Measurements from ENCODE around the gene SERPINB5. TPM values are rescaled to one million over a fixed set of nuclear protein-coding genes. Genes with fewer than 3 reads are reported as not detected.

SERPINB5 gene
- polyA plus RNA-seq, 2 of the 4 experiments (the other 2 are of a cell fraction) = 0.08 to 0.12 TPM

GRCh38 chr18:63528863-63529492, 52.2 kb downstream of the SERPINB5 start:
- ATAC-seq = no peak
- Histone ChIP-seq H3K4me2 (no peak overlapping the region), H3K27ac (no peak overlapping the region), H3K4me3 (no peak overlapping the region), H3K9me3 (no peaks in the 10 kb centered on the region), H3K4me1 (no peaks in the 10 kb centered on the region)
- 39% methylated on average over 5 of the region's 5 CpGs for WGBS (ENCODE audit: missing lambda C conversion rate)
- CTCF ChIA-PET = interaction anchor here (1.1 kb wide), 1 partner anchor 10 kb away, joined by 3 read pairs; no protein-coding TSS in a partner anchor
- TF ChIP-seq TP53 (CRISPR knock-in tag; IDR thresholded peaks at IDR 0.05) (no peak), CHD2 (IDR thresholded peaks at IDR 0.05; ENCODE audit: low read length, partially characterized antibody) (no peak)
- DNase-seq (ENCODE audit: low read depth in 1 of 2, low spot score in 1 of 2) = no peak
- POLR2A ChIA-PET = no interaction called here
- FAIRE-seq = no peak

- no peak for TF ChIP-seq CHD2 (IDR thresholded peaks at IDR 0.05; ENCODE audit: low read length, partially characterized antibody)
- no peak for TF ChIP-seq KDM1A (IDR thresholded peaks at IDR 0.05; ENCODE audit: low read depth)
- TF ChIP-seq ZC3H11A (IDR thresholded peaks at IDR 0.05) = no peak
- TF ChIP-seq RFX5 (IDR thresholded peaks at IDR 0.05) = no peak
- TF ChIP-seq JUN (IDR thresholded peaks at IDR 0.05) = no peak
- TF ChIP-seq SREBF2 (IDR thresholded peaks at IDR 0.05) = no peak
- TF ChIP-seq FOSL2 (IDR thresholded peaks at IDR 0.05) = no peak
- no peak for TF ChIP-seq FOSL2 (CRISPR knock-in tag; IDR thresholded peaks at IDR 0.05)
- TF ChIP-seq HES2 (IDR thresholded peaks at IDR 0.05) = no peak
- no peak for TF ChIP-seq ELK1 (IDR thresholded peaks at IDR 0.05; ENCODE audit: low read depth, low read length)
- TF ChIP-seq ZFP36 (IDR thresholded peaks at IDR 0.05; ENCODE audit: borderline replicate concordance, partially characterized antibody) = no peak
- no peak for TF ChIP-seq MYC (IDR thresholded peaks at IDR 0.05; ENCODE audit: borderline replicate concordance, low read length)
- no peak for TF ChIP-seq ATOH8 (CRISPR knock-in tag; IDR thresholded peaks at IDR 0.05; ENCODE audit: low read depth)
- TF ChIP-seq REST (IDR thresholded peaks at IDR 0.05) = no peak
- no peak for TF ChIP-seq EHMT2 (IDR thresholded peaks at IDR 0.05; ENCODE audit: low read depth)
- no peak for TF ChIP-seq HOXB13 (CRISPR knock-in tag; IDR thresholded peaks at IDR 0.05; ENCODE audit: low read depth)
- no peak for TF ChIP-seq NPAS2 (CRISPR knock-in tag; IDR thresholded peaks at IDR 0.05; ENCODE audit: borderline replicate concordance)
- Histone ChIP-seq H3K27ac (no peak overlapping the region), H3K4me3 (no peak overlapping the region), H3K9me3 (no peaks in the 10 kb centered on the region), H3K4me2 (no peak overlapping the region), H3K4me1 (no peaks in the 10 kb centered on the region)
- POLR2A ChIA-PET = no interaction called here
- CTCF ChIA-PET = interaction anchor here (1.3 to 1.4 kb wide), 2 partner anchors 21 to 73 kb away, joined by 3 read pairs; no protein-coding TSS in a partner anchor
- FAIRE-seq = no peak
- 45% methylated on average over 2 of the region's 2 CpGs for WGBS (ENCODE audit: missing lambda C conversion rate)
- no peak for DNase-seq (ENCODE audit: low read depth in 1 of 2, low spot score in 1 of 2)
- ATAC-seq = no peak
These were observed 55.7 kb downstream of the SERPINB5 start for GRCh38 chr18:63532471-63532870.

All from A549 (cell line).